NAMALWA (cell line): ENCODE data around the gene SLC66A1.

Source experiments
- DNase-seq: peaks from one replicate; pipeline ENCODE4 v3.0.0-alpha.2; 2015; ENCODE audit warnings: low spot score

Gene SLC66A1

DNA sequence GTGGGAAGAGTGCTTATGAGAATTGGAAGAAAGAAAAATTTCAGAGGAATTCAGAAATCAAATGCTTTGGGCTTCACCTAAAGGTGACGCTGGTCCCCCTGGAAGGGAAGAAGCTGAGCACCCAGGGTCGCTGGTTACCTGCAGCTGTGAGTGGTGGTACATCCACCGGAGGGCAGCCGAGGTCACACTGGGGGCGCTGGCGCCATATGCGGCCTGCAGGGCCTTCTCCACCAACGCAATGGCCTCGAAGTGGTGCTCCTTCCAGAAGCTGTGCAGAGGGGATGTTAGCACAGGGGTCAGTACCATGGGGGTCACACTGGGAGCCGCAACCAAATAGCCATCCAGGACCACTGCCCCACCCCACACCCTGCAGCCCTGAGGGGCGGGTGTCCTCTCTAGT lies 6.2 kb upstream of the SLC66A1 start:
- no peak for DNase-seq

DNA sequence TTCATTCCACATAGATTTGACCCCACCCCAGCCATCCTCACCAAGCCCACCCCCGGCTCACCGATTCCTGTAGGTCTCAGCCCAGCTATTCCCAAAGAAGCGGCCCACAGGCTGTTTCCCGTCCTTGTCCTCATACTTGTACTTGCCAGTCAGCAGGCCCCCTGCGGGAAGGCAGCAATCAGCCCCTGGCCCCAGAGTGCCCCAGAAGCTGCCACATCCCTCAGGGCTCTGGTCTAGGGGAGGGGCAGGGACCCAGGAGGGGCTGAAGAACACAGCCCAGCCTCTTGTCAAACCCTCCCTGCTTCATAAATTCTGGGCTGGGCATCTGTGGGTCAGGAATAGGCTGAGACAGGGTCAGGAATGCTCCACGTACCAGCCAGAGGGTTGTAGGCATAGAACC lies 5.2 kb upstream of the SLC66A1 start:
- DNase-seq, result no peak

DNA sequence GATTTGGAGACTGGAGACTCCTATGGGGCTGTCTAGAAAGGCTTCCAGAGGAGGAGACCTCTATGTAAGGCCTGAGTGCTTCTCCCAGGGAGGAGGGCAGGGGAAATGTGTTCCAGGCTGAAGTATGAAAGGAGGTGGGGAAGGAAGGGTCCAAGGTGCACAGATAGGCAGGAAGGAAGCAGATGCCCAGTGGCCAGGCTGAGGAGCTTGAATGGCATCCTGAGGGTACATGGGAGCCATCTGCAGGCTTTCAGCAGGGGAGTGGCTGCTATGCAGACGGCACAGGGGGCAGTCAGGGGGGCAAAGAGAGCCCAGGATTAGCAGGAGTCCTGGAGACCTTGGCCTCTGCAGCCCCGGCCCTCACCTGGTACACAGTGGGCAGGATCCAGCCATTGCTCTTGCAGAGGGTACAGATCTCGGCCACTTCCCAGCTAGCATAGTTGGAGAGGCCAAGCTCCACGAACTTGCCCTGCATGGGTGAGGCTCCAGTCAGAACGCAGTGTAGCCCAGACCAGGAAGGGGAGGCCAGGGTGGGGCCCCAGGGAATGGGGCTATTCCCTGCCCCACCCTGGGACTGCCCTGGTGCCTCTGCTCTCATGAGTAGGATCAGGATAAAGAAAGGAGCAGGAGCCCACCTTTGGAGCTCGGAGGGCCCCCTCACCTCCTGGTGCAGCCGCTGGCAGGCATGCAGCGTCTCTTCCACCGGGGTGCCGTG lies 4.2 kb upstream of the SLC66A1 start:
- no peak for DNase-seq

DNA sequence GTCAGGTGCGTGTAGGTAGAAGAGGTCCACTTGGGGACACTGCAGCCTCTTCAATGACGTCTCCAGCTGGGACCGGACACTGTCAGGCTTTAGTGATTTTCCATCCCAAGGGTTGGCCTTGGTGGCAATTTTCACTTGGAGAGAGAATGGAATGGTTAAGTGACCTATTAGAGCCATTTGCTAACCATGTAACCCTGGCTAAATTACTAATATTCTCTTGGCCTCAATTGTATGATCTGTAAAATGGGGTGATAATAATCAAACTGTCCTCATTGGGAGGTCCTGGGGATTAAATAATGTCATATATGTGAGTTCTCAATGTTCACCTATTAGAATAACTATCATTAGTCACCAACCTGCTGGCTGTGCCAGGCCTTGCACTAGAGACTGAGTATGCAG lies 3.6 kb upstream of the SLC66A1 start:
- no peak for DNase-seq

DNA sequence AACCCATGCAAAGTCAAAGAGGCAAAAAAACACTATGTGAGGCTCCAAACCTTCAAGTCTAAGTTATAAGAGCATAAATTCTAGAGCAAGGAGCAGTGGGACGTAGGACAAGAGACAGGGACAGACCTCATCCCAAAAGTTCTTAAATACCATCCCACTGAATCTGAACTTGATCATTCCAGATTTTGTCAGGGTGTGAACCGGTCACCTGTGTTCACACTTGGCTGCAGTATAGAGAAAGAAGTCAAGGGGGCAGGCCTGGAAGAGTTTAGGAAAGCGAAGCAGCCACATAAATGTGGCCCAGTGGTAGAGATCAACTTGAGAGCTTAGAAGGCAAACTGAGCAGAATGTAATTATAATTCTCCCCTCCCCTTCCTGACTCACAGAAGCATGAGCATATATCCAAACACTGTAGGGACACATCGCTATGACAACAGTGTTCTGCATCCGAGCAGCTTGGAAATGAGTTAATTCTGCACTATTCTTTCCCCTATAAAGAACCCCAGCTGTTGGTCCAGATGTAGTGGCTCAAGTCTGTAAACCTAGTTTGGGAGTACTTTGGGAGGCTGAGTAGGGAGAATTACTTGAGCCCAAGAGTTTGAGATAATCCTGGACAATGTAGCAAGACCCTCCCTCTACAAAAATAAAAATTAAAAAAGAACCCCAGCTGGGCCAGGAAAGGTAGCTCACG lies 2.9 kb upstream of the SLC66A1 start:
- no peak for DNase-seq

DNA sequence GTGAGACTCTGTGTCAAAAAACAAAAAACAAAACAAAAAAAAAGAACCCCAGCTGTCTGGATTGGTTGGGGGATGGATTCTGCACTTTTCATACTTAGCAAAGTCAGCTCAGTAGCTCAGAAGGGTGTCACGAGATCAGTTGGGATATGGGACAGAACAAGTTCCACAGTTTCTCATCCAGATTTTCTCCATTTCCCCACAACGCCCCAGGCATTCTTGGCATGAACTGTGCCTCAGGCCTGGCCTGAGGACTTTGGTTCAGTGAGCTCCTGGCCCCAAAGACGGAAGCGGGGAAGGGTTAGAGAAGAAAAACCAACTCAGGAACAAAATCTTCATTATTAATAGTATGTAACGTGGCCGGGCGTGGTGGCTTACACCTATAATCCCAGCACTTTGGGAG lies 2.1 kb upstream of the SLC66A1 start:
- DNase-seq, result no peak

DNA sequence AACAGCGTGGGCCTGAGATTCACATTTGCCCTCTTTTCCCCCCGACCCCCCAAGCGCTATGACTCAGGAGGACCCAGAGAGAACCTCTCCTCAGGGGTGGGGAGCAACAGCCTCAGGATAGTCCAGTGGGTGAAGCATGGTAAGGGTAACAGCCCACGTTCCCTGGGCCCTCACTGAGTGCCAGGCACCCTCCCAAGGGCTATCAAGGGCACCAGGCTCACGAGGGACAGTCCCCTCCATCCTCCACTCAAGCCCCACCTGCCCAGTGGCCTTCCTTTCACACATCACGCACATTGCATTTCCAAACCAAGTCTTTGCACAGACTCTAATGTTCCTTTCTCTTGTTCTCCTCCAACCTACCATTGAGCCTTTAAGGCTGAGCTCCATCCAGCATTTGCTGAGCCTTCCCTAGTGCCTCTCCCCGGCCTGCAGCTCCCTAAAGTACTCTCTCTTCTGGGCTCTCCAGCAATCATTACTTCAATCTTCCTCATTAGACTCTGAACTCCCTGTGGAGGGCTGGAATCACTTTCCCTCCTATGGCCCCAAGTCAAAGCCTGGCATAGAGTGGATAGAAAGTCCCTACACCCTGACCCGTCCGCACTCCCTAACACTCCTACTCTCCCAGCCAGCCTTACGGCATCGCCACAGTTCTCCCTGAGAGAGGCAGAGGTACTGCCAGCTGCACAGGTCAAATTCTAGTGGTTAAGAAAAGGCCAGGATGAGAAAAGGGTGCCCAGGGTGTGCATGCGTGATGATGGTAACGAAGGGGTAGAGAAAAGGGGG lies 1.2 kb upstream of the SLC66A1 start:
- peak; percentile 16 for DNase-seq

DNA sequence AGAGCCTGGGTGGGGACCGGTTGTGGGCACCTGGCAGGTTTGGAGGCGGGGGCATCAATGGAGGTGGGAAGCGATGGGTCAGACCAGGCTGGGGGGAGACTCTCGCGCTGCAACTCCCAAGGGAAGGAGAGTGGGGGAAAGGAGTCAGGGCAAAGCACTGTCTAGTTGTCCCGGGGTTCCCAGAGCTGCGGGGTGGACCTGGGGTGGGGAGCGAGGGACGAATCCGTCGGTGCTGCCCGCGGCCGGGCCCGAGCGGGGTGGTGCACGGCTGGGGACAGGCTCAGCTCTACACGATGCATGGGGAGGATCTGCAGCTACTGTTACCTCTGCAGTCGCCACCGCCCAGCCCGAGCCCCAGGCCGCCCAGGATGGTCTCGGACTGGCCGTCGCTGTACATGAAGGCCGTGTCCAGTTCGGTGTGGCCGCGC lies 609 bp upstream of the SLC66A1 start:
- DNase-seq, result no peak

DNA sequence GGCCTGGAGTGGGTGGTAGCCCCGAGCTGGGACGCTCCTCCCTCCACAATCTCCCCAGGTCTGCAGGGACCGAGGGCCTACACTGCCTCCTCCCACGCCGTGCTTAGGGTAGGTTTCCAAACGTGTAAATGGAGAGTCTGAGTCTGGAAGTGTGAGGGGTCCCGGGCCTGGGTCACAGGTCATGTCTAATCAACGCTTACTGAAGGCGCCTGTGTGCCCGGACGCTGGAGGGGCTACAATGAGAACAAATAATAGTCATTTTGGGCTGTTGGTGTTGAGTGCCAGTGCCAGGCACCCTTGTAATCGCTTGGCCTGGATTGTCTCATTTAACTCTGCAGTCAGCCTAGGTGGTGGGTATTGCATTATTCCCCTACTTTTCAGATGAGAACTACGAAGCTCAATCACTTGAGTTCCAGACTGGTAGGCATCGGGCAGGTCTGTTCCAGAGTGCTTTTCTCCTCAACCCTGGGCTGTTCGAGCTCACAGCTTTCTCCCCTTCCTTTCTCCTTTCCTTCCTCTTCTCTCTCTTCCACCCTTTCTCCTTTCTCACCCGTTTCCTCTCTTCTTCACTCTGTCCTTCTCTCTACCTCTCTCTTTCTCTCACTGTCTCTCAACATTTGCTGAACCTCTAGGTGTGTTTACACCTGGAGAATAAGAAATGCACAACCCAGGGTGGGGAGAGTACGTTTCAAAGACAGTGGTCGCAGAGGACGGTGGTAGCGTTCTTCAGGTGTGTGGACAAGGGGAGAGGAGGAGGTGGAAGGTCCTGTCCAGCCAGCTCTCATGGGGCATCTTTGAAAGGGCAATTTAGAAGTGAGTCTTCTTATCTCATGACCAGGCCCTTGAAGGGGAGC lies 883 bp downstream of the SLC66A1 start:
- no peak for DNase-seq

DNA sequence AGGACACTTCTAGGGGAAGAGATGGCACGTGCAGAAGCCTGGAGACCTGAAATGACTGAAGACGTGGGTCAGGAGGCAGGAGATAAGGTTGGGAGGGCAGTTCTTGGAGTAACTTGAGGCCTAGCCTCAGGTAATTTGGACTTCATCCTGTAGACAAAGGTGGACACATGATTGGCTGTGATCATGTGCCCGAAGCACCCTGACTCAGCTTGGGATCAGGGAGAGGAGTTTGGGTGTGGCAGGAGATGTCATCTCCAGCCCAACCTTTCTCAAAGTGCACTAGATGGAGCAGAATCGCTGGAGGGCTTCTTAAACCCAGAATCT lies 1.5 kb downstream of the SLC66A1 start:
- DNase-seq, result no peak

DNA sequence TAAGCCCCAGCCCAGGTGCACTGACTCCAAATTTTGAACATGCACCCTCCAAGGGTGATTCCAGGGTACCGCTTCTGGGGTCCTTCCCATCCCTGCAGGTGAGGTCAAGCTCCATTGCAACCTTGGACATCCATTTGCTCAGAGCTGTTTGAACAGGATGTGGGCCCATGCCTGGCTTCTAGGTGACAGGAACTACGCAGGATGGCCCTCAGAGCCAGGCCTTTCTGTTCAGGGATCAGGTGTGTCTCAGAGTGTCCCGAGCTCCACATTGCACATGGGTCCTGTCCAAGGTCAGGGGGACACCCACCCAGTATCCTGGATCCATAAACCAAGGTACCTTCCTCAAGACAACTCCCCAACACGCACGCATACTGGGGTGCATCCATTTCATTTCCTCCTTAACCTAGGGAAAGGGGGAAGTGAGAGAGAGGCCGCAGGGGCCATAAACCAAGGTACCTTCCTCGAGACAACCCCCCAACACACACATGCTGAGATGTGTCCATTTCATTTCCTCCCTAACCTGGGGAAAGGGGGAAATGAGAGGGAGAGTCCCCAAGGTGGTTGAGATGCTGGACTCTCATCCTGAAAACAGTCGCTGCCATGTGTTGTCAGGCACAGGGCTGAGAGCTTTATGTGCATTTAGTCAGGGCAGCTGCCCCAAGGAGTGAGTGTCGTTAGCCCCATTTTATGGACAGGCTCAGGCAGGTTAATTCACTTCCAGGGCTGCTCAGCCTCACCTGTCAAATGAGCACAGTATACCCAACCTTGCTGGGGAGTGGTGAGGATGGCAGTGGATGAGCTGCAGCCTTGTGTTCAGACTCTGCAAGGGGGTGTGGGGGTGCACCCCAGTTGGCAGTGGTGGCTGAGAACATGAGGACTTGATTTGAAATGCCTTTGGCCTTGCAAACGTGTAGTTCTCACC lies 2.1 kb downstream of the SLC66A1 start:
- DNase-seq, result peak; percentile 28

DNA sequence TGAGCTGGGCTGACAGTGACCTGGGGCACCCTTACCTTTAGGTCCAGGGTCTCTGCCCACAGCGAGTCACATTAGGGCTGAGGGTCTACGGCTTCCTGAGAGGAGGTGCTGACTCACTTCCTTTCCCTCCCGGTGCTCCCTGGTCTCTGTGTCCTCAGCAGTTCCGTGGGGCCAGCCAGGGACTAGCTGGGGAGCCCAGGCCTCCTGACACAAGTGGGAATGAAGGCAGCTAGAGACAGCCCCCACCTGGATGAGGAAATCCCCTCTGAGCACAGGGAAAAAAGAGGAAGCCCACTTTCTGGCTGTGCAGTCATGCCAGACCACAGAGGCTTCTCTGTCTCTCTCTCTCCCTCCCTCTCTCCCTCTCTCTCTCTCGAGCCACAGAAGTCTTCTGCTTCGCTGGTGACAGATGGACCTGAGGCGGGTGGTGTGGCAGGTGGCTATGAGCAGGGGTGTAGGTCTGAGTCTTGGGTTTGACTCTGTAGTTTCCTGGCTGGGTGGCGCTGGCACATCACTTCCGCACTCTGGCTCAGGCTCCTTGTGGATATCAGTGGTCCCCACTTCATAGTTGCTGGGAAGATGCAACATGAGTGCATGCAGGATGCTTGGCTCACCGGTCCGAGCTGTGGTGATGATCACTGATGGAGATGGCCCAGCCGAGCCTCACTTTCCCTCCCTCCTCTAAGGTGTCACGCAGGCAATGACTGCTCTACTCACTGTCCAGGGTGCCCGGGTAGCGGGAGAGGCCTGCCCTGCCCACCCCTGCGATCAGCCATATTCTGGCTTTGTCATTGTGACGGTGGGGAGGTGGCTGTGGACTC lies 3.5 kb downstream of the SLC66A1 start:
- peak; percentile 91 for DNase-seq

DNA sequence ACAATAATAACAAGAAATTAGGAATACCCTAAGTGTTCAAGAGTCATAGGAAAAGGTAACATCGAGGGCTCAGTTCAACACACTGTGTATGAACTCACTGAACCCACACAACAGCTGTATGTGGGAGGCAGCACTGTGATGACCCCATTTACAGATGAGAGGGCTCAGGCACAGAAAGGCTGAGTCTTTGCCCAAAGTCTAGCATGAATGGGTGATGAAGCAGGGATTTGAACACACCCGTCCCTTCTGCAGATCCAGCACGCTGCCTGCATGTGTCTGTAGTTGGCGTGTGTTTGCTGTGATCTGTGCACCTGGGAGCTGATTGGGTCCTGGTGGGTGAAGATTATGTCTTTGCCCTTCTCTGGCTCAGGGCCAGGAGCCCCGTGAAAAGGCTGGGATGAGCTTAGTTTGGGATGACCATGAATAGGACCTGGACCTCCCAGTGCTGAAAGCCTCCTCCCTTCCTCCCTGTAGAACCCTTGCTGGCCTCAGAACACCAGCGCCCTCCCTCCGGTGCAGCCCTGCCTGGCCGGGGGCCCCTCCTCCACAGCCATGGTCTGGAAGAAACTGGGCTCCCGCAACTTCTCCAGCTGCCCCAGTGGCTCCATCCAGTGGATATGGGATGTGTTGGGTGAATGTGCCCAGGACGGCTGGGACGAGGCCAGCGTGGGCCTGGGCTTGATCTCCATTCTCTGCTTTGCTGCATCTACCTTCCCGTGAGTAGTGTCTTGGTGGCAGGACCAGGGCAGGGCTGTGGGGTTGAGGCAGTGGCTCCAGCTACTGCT lies 5.2 kb downstream of the SLC66A1 start:
- DNase-seq, result no peak

DNA sequence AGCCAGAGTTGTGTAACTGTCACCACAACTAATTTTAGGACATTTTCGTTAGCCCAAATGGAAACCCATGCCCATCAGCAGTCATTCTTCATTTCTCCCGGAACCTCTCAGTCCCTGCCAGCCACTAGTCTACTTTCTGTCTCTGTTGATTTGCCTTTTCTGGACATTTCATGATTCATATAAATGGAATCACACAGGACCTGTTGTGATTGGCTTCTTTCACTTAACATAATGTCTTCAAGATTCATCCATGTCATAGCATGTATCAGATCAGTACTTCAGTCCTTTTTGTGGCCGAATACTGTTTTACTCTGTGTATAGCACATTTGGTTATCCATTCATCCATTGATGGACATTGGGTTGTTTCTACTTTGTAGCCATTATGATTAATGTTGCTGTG lies 7.1 kb downstream of the SLC66A1 start:
- DNase-seq, result no peak

DNA sequence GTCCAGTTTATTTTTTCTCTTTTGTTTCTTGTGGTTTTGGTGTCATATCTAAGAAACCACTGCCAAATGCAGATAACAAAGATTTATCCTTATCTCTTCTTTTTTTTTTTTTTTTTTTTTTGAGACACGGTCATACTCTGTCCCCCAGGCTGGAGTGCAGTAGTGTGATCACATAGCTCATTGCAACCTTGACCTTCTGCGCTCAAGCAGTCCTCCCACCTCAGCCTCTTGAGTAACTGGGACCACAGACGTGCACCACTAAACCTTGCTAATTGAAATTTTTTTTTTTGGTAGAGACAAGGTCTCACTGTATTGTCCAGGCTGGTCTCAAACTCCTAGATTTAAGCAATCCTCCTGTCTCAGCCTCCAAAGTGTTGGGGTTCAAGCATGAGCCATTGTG lies 8.9 kb downstream of the SLC66A1 start:
- no peak for DNase-seq

DNA sequence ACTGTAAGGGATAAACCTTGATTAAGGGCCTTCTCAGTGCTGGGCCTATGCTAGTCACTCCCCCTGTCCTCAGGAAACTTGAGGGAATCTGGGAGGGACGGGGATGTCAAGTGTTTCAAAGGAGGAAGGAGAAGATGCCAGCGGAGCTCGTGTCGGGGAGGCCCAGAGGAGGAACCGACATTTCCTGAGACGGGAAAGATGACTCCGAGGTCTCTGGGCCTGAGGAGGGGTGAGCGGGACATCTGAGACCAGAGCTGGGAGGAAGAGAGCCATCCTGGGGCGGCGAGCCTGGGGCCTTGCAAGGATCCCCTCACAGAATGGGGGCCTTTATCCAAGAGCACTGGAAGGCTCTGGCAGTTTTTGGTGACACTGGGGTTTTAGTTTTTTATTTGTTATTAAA lies 10.4 kb downstream of the SLC66A1 start:
- no peak for DNase-seq

DNA sequence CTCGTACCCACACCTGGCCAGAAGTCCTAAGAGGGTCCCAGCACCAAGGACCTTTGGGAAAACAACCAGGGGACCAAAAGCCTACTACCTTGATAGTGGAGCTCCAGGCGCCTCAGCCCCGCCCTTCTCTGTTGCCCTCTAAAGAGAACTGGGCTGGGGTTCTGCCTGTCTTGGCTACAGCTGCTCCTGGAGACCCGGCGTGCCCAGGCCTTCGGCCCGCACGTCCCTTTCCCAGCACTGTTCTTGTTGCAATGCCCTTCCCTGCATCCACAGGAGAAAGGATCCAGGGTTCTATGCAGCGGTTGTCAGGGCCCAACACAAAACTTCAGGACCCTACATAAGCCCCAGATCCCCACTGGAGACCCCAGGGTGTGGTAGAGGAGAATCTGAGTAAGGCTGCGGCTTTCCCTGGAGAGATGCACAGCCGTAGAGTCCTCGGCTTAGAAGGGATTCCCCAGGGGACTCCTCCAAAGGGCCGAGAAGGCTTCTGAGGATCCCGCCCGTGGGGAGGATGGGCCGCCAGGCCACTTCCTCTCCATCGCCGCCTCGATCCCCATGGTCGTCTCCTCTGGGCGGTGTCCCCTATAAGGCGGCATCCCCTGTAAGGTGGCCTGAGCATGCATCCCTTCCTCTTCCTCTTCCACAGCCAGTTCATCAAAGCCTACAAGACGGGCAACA lies 12.0 kb downstream of the SLC66A1 start:
- DNase-seq, result no peak

DNA sequence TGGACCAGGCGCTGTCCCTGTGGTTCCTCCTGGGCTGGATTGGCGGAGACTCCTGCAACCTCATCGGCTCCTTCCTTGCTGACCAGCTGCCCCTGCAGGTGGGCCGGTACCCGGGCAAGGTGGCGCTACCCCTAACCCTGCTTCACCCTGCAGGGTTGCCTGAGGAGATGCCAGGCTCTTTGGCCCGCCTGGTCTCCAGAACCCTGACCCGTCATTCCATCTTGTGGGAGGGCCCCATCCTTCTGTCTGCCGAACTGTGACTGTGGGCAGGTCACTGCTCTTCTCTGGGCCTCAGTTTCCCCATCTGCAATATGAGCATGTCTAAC lies 12.5 kb downstream of the SLC66A1 start:
- no peak for DNase-seq

DNA sequence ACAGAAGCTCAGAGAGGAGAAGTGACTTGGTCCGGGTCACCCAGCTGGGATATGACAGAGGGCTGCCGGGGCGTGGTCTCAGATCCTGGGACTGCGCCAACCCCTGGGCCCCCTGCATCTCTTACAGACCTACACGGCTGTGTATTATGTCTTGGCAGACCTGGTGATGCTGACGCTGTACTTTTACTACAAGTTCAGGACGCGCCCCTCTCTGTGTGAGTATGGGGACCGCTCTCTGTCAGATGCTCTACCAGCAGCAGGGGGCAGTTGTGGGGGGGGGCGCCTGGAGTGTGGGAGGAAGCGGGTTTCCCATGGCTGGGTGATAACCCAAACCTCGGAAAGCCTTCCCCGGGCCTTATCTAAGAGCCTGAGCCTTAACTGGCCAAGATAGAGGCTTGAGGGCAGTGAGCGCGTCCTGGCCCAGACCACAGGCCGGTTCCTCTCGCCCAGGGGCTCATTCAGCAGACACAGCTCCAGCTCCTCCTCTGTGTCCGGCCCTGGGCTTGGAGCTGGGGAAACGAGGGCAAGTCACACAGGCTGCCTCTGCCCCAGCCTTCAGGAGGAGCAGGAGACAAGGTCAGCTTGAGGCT lies 13.3 kb downstream of the SLC66A1 start:
- no peak for DNase-seq
